Activated naive CD4-positive, alpha-beta T cell treated with anti-CD3 and anti-CD28 coated beads, Interleukin-2, amount 50 U/mL, for 16 hours (primary cell): ENCODE results near the gene KRT14.
"Not testable (repeated sequence)": the region's sequence is repeated elsewhere in the genome, so short reads cannot be mapped to it uniquely, and the experiment has no call there.

Experiments
- DNase-seq: peaks from one replicate; pipeline ENCODE4 v3.0.0-alpha.2; 2020

Gene KRT14

GRCh38 chr17:41622340-41623183 lies 35.9 kb upstream of the KRT14 start:
- not testable (repeated sequence) for DNase-seq

- no peak for DNase-seq
Measured at GRCh38 chr17:41621916-41622315, 35.2 kb upstream of the KRT14 start.

- DNase-seq = not testable (repeated sequence)
Measured at GRCh38 chr17:41621435-41621817, 34.7 kb upstream of the KRT14 start.

GRCh38 chr17:41620583-41621434 lies 34.1 kb upstream of the KRT14 start:
- no peak for DNase-seq

GRCh38 chr17:41619927-41620582 lies 33.4 kb upstream of the KRT14 start:
- not testable (repeated sequence) for DNase-seq

GRCh38 chr17:41619036-41619926 lies 32.6 kb upstream of the KRT14 start:
- DNase-seq = no peak

GRCh38 chr17:41618341-41619035 lies 31.8 kb upstream of the KRT14 start:
- DNase-seq = no peak

GRCh38 chr17:41617698-41618097 lies 31.0 kb upstream of the KRT14 start:
- no peak for DNase-seq

- no peak for DNase-seq
Measured at GRCh38 chr17:41617136-41617535, 30.4 kb upstream of the KRT14 start.

GRCh38 chr17:41616486-41616885 lies 29.8 kb upstream of the KRT14 start:
- not testable (repeated sequence) for DNase-seq

GRCh38 chr17:41615454-41615853 lies 28.8 kb upstream of the KRT14 start:
- no peak for DNase-seq

GRCh38 chr17:41614767-41615166 lies 28.1 kb upstream of the KRT14 start:
- DNase-seq = not testable (repeated sequence)

- DNase-seq = no peak
Measured at GRCh38 chr17:41614098-41614497, 27.4 kb upstream of the KRT14 start.

- no peak for DNase-seq
Measured at GRCh38 chr17:41613277-41614082, 26.8 kb upstream of the KRT14 start.

GRCh38 chr17:41612376-41613160 lies 25.9 kb upstream of the KRT14 start, which contains the start of gene KRT16:
TSS of gene KRT16 (minus strand) at chr17:41612767. CDS start at chr17:41612688, 79 bp downstream.
- not testable (repeated sequence) for DNase-seq

GRCh38 chr17:41610965-41611640 lies 24.4 kb upstream of the KRT14 start:
- DNase-seq = no peak

GRCh38 chr17:41610061-41610517 lies 23.4 kb upstream of the KRT14 start:
- DNase-seq = not testable (repeated sequence)

- DNase-seq = not testable (repeated sequence)
Measured at GRCh38 chr17:41606930-41607329, 20.2 kb upstream of the KRT14 start.

- no peak for DNase-seq
Measured at GRCh38 chr17:41602524-41602923, 15.8 kb upstream of the KRT14 start.
